Astrocyte (in vitro differentiated cells and primary cell): ENCODE results near the gene WSCD2.

Experiments used
- CTCF ChIP-seq: IDR thresholded peaks from 2 replicates; pipeline ENCODE4 v1.5.1; 2011; ENCODE audit warnings: low read depth, mild to moderate bottlenecking, inconsistent platforms, low read length, moderate library complexity; ENCODE audit not compliant: insufficient read depth
- EZH2 ChIP-seq: IDR thresholded peaks from 2 replicates; pipeline ENCODE4 v1.6.1; 2012; ENCODE audit warnings: mild to moderate bottlenecking, low read length, inconsistent platforms; ENCODE audit not compliant: insufficient read depth

- no peak for TF ChIP-seq EZH2
- TF ChIP-seq CTCF: no peak
Measured at GRCh38 chr12:108126212-108126611, 2.9 kb upstream of the WSCD2 start.
